Glomerular visceral epithelial cell (primary cell): Measurements from ENCODE around the gene RPS19BP1.
"Not testable (repeated sequence)": the region's sequence is repeated elsewhere in the genome, so short reads cannot be mapped to it uniquely, and the experiment has no call there.

Experiments used
- DNase-seq: peaks from one replicate; pipeline ENCODE4 v3.0.0-alpha.2; 2016; ENCODE audit errors: extremely low spot score

The RPS19BP1 gene

DNA sequence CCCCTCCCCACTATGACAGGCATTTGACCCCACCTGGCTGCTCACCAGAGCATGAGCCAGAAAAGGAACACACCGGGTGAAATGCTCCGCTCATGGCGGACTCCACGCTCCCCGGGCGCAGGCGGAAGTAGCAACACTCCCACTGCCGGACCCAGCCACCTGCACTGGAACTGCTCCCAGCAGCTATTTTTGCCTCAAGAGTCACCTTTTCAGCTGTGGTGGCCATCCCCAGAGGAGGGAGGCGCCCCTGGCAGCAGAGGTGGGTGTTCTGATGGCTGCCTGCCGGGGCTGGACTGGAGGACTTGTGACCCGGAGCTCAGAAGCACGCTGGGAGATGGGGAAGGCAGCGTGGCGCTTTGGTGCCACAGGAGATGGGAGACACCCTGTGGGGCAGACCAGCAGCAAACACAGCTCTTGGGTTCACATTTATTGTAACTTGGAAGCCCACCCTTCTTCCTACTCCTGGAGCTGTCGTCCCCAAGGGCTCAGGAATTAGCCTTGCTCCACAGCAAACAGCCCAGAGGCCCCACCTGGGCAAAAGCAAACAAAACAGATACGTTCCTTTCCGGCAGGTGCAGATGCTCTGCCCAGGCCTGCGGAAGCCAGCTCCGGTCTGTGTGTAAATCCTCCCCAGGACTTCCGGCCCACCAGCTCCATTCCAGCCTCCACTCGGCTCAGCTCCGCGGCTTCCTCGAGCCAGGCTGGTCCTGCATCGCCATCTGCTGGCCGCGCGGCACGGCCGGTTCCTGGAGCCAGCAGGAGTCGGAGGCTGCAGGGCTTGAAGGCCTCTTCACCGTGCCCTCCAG is 3.7 kb downstream of the RPS19BP1 start:
- DNase-seq, result peak; percentile 90

DNA sequence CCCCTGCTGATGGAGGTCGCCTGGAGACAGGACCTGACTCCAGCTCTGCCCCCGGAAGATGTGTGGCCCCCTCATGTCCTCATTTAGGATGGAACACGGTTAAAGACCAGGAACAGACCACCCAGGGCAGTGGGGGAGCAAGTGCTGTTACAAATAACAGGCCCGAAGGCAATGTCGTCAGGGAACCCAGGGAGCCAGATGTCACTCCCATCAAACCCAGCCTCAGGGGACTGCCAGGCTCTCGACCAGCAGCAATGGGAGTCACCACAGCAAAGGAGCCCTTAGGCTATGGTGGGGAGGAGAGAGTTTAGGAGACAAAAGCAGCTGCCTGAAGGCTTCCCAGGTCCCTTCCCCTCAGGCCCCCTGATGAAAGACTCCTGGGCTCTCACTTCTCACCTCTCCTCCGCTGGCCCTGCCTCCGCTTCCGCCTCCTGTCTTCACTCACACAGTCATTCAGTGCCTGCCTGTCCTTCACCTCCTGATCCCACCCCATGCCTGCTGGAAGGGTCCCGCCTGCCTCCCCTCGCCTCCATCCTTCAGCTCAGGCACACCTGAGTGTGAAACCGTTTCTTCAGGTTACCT is 4.4 kb downstream of the RPS19BP1 start:
- no peak for DNase-seq

- DNase-seq, result no peak
Observed at GRCh38 chr22:39527481-39527961, 5.0 kb downstream of the RPS19BP1 start.

DNA sequence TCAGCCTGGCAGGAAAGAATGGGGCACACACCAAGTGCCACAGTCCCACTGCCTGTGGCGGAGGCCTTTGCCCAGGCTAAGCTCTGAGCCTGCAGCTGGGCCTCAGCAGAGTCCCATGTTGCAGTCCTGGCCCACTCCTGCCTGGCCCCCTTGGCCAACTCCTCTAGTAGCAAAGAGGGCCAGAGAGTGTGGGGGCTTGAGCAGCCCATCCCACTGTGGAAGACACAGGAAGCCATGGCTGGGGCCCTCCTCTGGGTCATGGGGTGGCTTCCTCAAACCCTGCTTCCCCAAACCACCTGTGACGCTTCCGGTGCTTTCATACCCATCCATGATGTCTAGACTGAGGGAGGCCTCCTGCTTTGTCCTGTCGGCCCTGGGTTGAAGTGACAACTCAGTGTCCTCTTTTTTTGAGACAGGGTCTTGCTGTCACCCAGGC is 5.8 kb downstream of the RPS19BP1 start:
- no peak for DNase-seq

GRCh38 chr22:39525658-39525975 is 6.9 kb downstream of the RPS19BP1 start:
- peak; percentile 18 for DNase-seq

GRCh38 chr22:39524753-39525657 is 7.5 kb downstream of the RPS19BP1 start:
- DNase-seq, result peak; percentile 23

DNA sequence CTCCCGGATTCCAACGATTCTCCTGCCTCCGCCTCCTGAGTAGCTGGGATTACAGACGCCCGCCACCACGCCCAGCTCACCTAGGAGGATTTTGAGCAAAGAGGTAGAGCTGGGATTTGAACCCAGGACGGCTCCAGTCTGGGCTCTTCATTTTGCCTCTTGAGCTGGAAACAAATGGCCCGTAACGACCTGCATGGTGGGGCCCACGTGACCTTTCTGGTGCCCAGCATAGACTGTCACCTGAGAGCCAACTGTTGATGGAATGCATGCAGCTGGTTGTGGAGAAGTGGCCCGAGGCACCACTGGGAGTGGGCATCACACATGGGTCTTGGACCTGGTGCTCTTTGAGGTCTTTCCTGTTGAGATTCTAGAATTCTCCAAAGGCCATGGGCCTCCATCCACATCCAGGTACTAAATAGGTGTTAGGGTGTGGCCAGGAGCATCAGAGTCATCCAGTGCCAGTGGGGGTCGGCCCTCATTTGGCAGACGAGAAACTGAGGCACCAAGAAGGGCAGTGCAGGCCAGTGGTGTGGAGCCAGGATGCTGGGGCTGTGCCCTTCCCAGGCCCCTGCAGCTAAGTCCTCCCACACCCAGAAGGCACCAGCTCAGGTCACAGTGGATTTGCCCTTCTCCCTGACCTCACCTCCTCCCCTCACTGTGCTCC is 8.3 kb downstream of the RPS19BP1 start:
- peak; percentile 47 for DNase-seq

- peak; percentile 57 for DNase-seq
Observed at GRCh38 chr22:39522567-39523300, 9.8 kb downstream of the RPS19BP1 start.

DNA sequence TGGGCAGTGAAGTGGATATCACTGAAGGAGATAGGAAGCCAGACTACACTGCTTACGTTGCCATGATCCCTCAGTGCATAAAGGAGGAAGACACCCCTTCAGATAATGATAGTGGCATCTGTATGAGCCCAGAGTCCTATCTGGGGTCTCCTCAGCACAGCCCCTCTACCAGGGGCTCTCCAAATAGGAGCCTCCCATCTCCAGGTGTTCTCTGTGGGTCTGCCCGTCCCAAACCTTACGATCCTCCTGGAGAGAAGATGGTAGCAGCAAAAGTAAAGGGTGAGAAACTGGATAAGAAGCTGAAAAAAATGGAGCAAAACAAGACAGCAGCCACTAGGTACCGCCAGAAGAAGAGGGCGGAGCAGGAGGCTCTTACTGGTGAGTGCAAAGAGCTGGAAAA is 10.5 kb downstream of the RPS19BP1 start:
- DNase-seq, result not testable (repeated sequence)

DNA sequence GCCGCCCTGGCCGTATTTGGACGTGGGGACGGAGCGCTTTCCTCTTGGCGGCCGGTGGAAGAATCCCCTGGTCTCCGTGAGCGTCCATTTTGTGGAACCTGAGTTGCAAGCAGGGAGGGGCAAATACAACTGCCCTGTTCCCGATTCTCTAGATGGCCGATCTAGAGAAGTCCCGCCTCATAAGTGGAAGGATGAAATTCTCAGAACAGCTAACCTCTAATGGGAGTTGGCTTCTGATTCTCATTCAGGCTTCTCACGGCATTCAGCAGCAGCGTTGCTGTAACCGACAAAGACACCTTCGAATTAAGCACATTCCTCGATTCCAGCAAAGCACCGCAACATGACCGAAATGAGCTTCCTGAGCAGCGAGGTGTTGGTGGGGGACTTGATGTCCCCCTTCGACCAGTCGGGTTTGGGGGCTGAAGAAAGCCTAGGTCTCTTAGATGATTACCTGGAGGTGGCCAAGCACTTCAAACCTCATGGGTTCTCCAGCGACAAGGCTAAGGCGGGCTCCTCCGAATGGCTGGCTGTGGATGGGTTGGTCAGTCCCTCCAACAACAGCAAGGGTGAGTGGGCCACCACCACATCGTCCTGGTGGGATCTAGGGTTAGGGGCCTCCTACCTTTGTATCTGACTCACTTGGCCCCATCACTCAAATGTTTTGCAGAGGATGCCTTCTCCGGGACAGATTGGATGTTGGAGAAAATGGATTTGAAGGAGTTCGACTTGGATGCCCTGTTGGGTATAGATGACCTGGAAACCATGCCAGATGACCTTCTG is 11.3 kb downstream of the RPS19BP1 start:
- not testable (repeated sequence) for DNase-seq

GRCh38 chr22:39520226-39521105 is 12.1 kb downstream of the RPS19BP1 start, which contains the start of gene ATF4:
TSS of gene ATF4 (plus strand) at chr22:39520562. CDS start at chr22:39521446, 884 bp downstream.
- peak; percentile 71 for DNase-seq

- DNase-seq, result peak; percentile 97
Observed at GRCh38 chr22:39519681-39520225, 12.8 kb downstream of the RPS19BP1 start.

DNA sequence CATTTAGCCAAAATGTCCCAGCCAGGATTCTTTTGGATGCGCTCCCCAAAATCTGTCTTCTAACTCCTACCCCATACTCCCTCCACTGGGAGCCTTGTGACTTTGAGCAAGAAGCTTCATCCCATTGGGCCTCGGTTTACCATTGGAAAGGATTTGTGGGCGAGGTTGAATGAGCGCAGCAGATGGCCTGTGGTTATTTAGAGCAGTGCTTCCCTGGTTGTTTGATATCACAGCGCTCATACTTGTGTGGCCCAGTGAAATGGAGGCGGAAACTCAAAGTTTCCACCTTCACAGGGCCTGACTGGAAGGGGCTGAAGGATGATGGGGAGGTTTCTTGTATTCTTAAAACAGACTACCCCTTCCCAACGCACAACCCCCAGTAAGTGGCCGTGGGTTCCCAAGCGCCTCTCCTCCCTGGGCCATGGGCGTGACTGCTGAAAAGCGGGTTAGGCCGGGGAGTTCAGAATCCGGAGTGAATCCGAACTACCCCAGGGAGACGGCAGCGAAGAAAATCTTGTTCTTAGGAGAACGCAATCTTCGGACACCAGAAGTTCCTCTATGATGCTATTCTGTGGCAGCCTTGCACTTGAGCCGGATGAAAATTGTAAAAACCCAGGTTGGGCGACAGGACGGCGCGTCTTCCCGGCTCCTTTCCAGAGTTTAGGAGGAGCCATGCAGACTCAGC is 13.4 kb downstream of the RPS19BP1 start:
- peak; percentile 36 for DNase-seq

GRCh38 chr22:39518144-39518786 is 14.3 kb downstream of the RPS19BP1 start:
- DNase-seq, result no peak

GRCh38 chr22:39517470-39517869 is 15.1 kb downstream of the RPS19BP1 start:
- no peak for DNase-seq

DNA sequence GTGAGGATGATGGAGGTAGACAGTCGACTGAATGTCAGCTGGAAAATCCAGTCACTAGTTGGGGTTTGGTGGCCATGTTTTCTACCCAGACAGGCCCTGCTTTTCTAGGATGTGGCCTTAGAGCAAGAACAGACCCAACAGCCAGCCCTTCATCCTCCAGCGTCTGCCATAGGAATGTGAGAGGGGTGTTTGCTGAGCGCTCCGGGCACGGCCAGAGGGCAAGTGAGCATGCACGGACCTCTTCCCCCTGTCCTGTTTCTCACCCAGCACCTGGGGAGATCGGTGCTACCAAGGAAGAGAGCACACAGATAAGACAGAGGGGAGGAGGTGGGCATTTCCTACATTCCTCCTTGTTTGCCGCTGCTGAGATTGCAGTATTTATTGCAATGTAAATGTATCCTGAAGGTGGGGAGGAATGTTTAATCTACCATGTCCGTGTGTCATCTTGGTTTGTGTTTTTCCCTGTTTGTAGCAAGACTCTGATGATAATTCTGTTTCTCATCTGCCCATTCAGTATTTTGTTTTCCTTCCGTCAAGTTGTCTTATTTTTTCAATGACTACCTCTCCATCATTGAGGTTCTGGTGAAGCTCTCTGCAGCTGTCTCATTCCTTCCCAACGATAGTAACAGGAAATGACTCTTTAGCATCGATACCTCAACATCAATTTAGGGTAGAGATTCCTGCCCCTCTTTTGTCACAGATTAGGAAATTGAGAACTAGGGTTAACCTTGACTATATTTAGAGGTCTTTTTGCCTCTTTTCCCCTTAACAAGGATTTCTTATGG is 17.1 kb downstream of the RPS19BP1 start:
- DNase-seq, result no peak
